HepG2 (cell line): Measurements from ENCODE around the gene FNDC3B. TPM values are rescaled to one million over a fixed set of nuclear protein-coding genes. Genes with fewer than 3 reads are reported as not detected.

Experiments used
- AGO1 ChIP-seq: fragments of 200-400 bp; formaldehyde crosslinking; IDR thresholded peaks from 2 replicates; pipeline ENCODE4 v1.6.1; 2017; ENCODE audit warnings: mild to moderate bottlenecking, low read depth, low read length, moderate library complexity; ENCODE audit not compliant: poor library complexity, severe bottlenecking
- ETS1 ChIP-seq: sonication (generic); formaldehyde crosslinking; IDR thresholded peaks from 2 replicates; pipeline ENCODE4 v1.4.0; 2020; ENCODE audit warnings: missing genetic modification reagents
- MAFF ChIP-seq: IDR thresholded peaks from 2 replicates; pipeline ENCODE4 v1.6.1; 2011; ENCODE audit warnings: low read depth, low read length, improper control_type of control experiment
- MTF2 ChIP-seq: sonication (generic); formaldehyde crosslinking; IDR thresholded peaks from 2 replicates; pipeline ENCODE4 v1.5.0; 2020; ENCODE audit warnings: missing genetic modification reagents, borderline replicate concordance
- MYC ChIP-seq: sonication (generic); formaldehyde crosslinking; IDR thresholded peaks from 2 replicates; pipeline ENCODE4 v1.9.0; 2021; ENCODE audit warnings: missing genetic modification reagents, borderline replicate concordance
- NCOA2 ChIP-seq: sonication (generic); formaldehyde crosslinking; IDR thresholded peaks from 2 replicates; pipeline ENCODE4 v1.8.0; 2022; ENCODE audit warnings: inconsistent platforms
- PITX1 ChIP-seq: sonication (generic); formaldehyde crosslinking; IDR thresholded peaks from 2 replicates; pipeline ENCODE4 v1.5.1; 2020; ENCODE audit warnings: mild to moderate bottlenecking, missing genetic modification reagents
- RFX3 ChIP-seq: IDR thresholded peaks from 2 replicates; pipeline ENCODE4 v1.6.1; 2016; ENCODE audit warnings: missing biosample characterization, missing genetic modification reagents
- SP4 ChIP-seq: sonication (generic); formaldehyde crosslinking; IDR thresholded peaks from 2 replicates; pipeline ENCODE4 v1.8.1; 2023; ENCODE audit warnings: mild to moderate bottlenecking, missing genetic modification reagents
- TCF7L2 ChIP-seq: IDR thresholded peaks from 2 replicates; pipeline ENCODE4 v1.6.1; 2011; ENCODE audit warnings: mild to moderate bottlenecking, low read depth, low read length, moderate library complexity
- ZBTB38 ChIP-seq: sonication (generic); formaldehyde crosslinking; IDR thresholded peaks from 2 replicates; pipeline ENCODE4 v1.5.1; 2020; ENCODE audit warnings: mild to moderate bottlenecking, missing genetic modification reagents
- ZBTB4 ChIP-seq: sonication (generic); formaldehyde crosslinking; IDR thresholded peaks from 2 replicates; pipeline ENCODE4 v1.4.0; 2020; ENCODE audit warnings: missing genetic modification reagents, mild to moderate bottlenecking, borderline replicate concordance
- ZBTB46 ChIP-seq: sonication (generic); formaldehyde crosslinking; IDR thresholded peaks from 2 replicates; pipeline ENCODE4 v1.4.0; 2020; ENCODE audit warnings: mild to moderate bottlenecking, missing genetic modification reagents, borderline replicate concordance
- ZNF362 ChIP-seq: sonication (generic); formaldehyde crosslinking; IDR thresholded peaks from 2 replicates; pipeline ENCODE4 v1.4.0; 2020; ENCODE audit warnings: missing genetic modification reagents, mild to moderate bottlenecking, borderline replicate concordance
- ZNF432 ChIP-seq: sonication (generic); formaldehyde crosslinking; IDR thresholded peaks from 2 replicates; pipeline ENCODE4 v1.5.0; 2020; ENCODE audit warnings: missing genetic modification reagents, mild to moderate bottlenecking, borderline replicate concordance
- ZNF484 ChIP-seq: sonication (generic); formaldehyde crosslinking; IDR thresholded peaks from 2 replicates; pipeline ENCODE4 v1.5.1; 2020; ENCODE audit warnings: mild to moderate bottlenecking, low read depth, missing genetic modification reagents, borderline replicate concordance
- ZNF510 ChIP-seq: sonication (generic); formaldehyde crosslinking; IDR thresholded peaks from 2 replicates; pipeline ENCODE4 v1.4.0; 2020; ENCODE audit warnings: low read depth, mild to moderate bottlenecking, missing genetic modification reagents
- ZNF788 ChIP-seq: sonication (generic); formaldehyde crosslinking; IDR thresholded peaks from 2 replicates; pipeline ENCODE4 v1.5.0; 2020; ENCODE audit warnings: mild to moderate bottlenecking, missing genetic modification reagents, borderline replicate concordance
- polyA plus RNA-seq, 8 experiments: library from polyadenylated mRNA; depleted of rRNA in 3 of 8; stranded (reverse) in 7 of 8; unstranded in 1 of 8; fragments of >200 nt; fragmentation: Illumina TruSeq in 4 of 8; extraction: Trizol in 4 of 8; gene quantifications; 2 replicates each; pipeline versions ENCODE4 v1.2.1 to v1.2.3, GENCODE V29; 2011 to 2016; ENCODE audit warnings: low read depth in 4 of 8, missing spikeins in 1 of 8, mixed read lengths in 1 of 8; ENCODE audit not compliant: insufficient read depth in 1 of 8
- total RNA-seq, 5 experiments: library from RNA; depleted of rRNA; stranded (reverse); fragments of >200 nt; fragmentation: Illumina TruSeq; extraction: Trizol; gene quantifications; 2 replicates each; pipeline ENCODE4 v1.2.3, GENCODE V29; 2016; ENCODE audit warnings: low read depth in 1 of 5

FNDC3B gene
- total and polyA plus RNA-seq, 2 of the 13 experiments (the other 11 are each of a cell fraction or from before 2014, with no cell fraction given), result 74.8 to 103 TPM

GRCh38 chr3:172129850-172130716 lies 90.7 kb downstream of the FNDC3B start (continued):
- TF ChIP-seq ETS1 (CRISPR knock-in tag) (no peak), NCOA2 (peak; percentile 79), RFX3 (peak; percentile 78), TCF7L2 (0 out of 2 replicates have a peak, but pooled peaks have one; percentile 28), ZNF432 (no peak), AGO1 (no peak), PITX1 (CRISPR knock-in tag) (peak; percentile 33; the same call in 1 of the 2 replicates), ZNF510 (CRISPR knock-in tag) (no peak), SP4 (CRISPR knock-in tag) (peak; percentile 50; the same call in 1 of the 2 replicates), ZNF362 (CRISPR knock-in tag) (no peak), ZNF788 (CRISPR knock-in tag) (peak; percentile 12; the same call in 1 of the 2 replicates), MYC (CRISPR knock-in tag) (no peak; the same call in 1 of the 2 replicates), ZBTB4 (CRISPR knock-in tag) (no peak), ZNF484 (no peak), MAFF (peak; percentile 74; the same call in 1 of the 2 replicates), ZBTB38 (CRISPR knock-in tag) (0 out of 2 replicates have a peak, but pooled peaks have one; percentile 53), ZBTB46 (CRISPR knock-in tag) (no peak), MTF2 (CRISPR knock-in tag) (no peak)
